ENCODE data around the gene ORAI2. TPM values are rescaled to one million over a fixed set of nuclear protein-coding genes. Genes with fewer than 3 reads are reported as not detected.
A peak's percentile ranks its signal among the peaks of the same experiment; 100 is the strongest.

Gene ORAI2
- total and polyA plus RNA-seq, 8 donors = 4.1 to 13.5 (median 7.1) TPM

- H3K27me3 ChIP-seq = no peaks in the 10 kb centered on the region
- H3K4me1 ChIP-seq = no peaks in the 10 kb centered on the region
- no peak overlapping the region for H3K27ac ChIP-seq
- 81 to 86% methylated on average over 14 of the region's 14 CpGs for WGBS, 2 donors
- peaks cover 0 to 5% (median 0%) of the 10 kb centered on the region in 3 donors for H3K36me3 ChIP-seq
- no peak for ATAC-seq
- no peak for TF ChIP-seq CTCF (IDR thresholded peaks at IDR 0.05)
- no peak overlapping the region for H3K4me3 ChIP-seq
- intact Hi-C loops (cut with DNase I) = no loop called here
- DNase-seq = no peak
- no peak for FAIRE-seq
- H3K9me3 ChIP-seq = no peaks in the 10 kb centered on the region
Measured at GRCh38 chr7:102447311-102447710, 13.9 kb downstream of the ORAI2 start.

DNA sequence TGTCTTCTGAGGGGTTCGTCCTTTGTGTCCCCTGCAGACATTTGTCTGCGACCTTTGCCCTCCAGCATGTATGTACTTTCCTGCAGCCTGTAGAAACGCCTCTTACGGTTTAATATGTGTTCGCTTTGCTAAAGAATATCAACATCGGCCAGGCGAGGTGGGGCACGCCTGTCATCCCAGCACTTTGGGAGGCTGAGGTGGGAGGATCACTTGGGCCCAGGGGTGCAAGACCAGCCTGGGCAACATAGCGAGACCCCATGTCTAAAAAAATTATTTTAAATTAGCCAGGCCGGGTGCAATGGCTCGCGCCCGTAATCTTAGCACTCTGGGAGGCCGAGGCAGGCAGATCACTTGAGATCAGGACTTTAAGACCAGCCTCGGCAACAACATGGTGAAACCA lies 15.8 kb downstream of the ORAI2 start:
- WGBS, 2 donors = 95 to 96% methylated on average over 15 of the region's 15 CpGs
- Histone ChIP-seq H3K27ac (no peak overlapping the region), H3K9me3 (no peaks in the 10 kb centered on the region), H3K4me3 (no peak overlapping the region), H3K36me3 (peaks cover 0 to 5% (median 0%) of the 10 kb centered on the region in 3 donors), H3K27me3 (no peaks in the 10 kb centered on the region), H3K4me1 (no peaks in the 10 kb centered on the region)
- TF ChIP-seq CTCF (IDR thresholded peaks at IDR 0.05) = no peak
- ATAC-seq (no peak), FAIRE-seq (no peak), DNase-seq (no peak)
- intact Hi-C loops (cut with DNase I) = no loop called here

GRCh38 chr7:102450242-102450641 lies 16.9 kb downstream of the ORAI2 start:
- intact Hi-C loops (cut with DNase I) = no loop called here
- WGBS, 2 donors = 75 to 76% methylated on average over 6 of the region's 6 CpGs
- Histone ChIP-seq H3K27ac (no peak overlapping the region), H3K9me3 (no peaks in the 10 kb centered on the region), H3K4me3 (no peak overlapping the region), H3K4me1 (no peaks in the 10 kb centered on the region), H3K27me3 (no peaks in the 10 kb centered on the region), H3K36me3 (peaks cover 0 to 5% (median 0%) of the 10 kb centered on the region in 3 donors)
- TF ChIP-seq CTCF (IDR thresholded peaks at IDR 0.05) = no peak
- ATAC-seq (peak in 2 of 4 donors; percentile 21 to 23), DNase-seq (no peak), FAIRE-seq (no peak)

DNA sequence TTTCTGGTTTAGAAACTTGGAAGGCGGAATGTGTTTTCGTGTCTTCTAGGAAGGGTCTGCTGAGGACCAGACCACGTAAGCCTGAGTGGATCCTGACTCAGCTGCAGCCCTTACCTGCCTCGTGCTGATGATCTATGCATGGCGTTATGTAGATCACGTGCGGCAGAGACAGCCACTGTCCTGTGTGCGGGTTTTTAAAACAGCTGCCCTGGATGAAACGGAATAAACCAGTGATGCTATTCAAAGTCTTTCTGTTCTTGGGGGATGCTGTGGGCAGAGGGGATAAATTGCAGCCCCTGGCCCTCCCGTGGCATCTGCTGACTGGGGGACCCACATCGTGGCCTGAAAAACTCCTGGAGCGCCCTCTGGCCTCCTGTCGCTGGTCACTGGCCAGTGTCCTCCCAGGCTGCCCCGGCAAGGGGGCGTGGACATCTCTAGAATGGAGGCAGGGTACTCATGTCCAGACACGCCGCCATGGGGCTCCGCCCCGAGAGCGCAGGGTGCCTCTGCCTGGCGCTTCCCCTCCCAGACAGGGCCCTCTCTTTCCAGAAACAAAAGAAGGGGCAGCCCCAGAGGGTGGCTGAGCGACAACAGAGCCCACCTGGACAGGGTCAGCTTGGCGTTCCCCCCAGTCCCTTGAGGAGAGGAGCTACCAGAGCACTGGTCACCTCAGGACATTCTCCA lies 18.1 kb downstream of the ORAI2 start:
- no peaks in the 10 kb centered on the region for H3K4me1 ChIP-seq
- no peaks in the 10 kb centered on the region for H3K27me3 ChIP-seq
- peaks cover 0 to 5% (median 0%) of the 10 kb centered on the region in 3 donors for H3K36me3 ChIP-seq
- no peak overlapping the region for H3K4me3 ChIP-seq
- 35 to 41% methylated on average over 23 of the region's 23 CpGs for WGBS, 2 donors
- FAIRE-seq (no peak), ATAC-seq (peak in 2 of 4 donors; percentile 10 to 45), DNase-seq (no peak)
- no peaks in the 10 kb centered on the region for H3K9me3 ChIP-seq
- no peak overlapping the region for H3K27ac ChIP-seq
- no peak for TF ChIP-seq CTCF (IDR thresholded peaks at IDR 0.05)
- intact Hi-C loops (cut with DNase I) = no loop called here

DNA sequence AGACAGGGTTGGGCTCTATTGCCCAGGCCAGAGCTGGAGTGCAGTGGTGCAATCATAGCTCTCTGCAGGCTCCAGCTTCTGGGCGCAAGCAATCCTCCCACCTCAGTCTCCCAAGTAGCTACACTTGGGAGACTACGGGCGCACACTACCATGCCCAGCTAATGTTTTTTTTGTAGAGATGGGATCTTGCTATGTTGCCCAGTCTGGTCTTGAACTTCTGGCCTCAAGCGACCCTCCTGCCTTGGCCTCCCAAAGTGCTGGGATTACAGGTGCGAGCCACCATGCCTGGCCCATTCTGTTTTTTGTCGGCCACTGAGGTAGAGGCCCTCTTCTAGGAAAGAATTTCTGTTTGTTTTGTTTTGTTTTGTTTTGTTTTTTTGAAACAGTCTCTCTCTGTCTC lies 19.1 kb downstream of the ORAI2 start:
- Histone ChIP-seq H3K27ac (no peak overlapping the region), H3K4me1 (no peaks in the 10 kb centered on the region), H3K36me3 (peaks cover 0 to 9% (median 0%) of the 10 kb centered on the region in 3 donors), H3K27me3 (no peaks in the 10 kb centered on the region), H3K9me3 (no peaks in the 10 kb centered on the region), H3K4me3 (no peak overlapping the region)
- no peak for TF ChIP-seq CTCF (IDR thresholded peaks at IDR 0.05)
- WGBS, 2 donors = 89 to 96% methylated on average over 6 of the region's 6 CpGs
- ATAC-seq (no peak), FAIRE-seq (no peak), DNase-seq (no peak)
- intact Hi-C loops (cut with DNase I) = no loop called here

All from pancreas (tissue), 10 donors.